Stimulated activated CD8-positive, alpha-beta memory T cell treated with anti-CD3 and anti-CD28 coated beads, Interleukin-15, amount 100 ng/mL, for 1 hour (primary cell): ENCODE results near the gene HERC2.

ENCODE experiments used
- DNase-seq: peaks from one replicate; pipeline ENCODE4 v3.0.0-alpha.2; 2020; ENCODE audit warnings: low read depth

The HERC2 gene

GRCh38 chr15:28111543-28111942 lies 210.4 kb downstream of the HERC2 start:
- DNase-seq, result no peak

GRCh38 chr15:28110481-28110881 lies 211.5 kb downstream of the HERC2 start:
- DNase-seq, result no peak

- no peak for DNase-seq
Observed at GRCh38 chr15:28109626-28110455, 212.1 kb downstream of the HERC2 start.

DNA sequence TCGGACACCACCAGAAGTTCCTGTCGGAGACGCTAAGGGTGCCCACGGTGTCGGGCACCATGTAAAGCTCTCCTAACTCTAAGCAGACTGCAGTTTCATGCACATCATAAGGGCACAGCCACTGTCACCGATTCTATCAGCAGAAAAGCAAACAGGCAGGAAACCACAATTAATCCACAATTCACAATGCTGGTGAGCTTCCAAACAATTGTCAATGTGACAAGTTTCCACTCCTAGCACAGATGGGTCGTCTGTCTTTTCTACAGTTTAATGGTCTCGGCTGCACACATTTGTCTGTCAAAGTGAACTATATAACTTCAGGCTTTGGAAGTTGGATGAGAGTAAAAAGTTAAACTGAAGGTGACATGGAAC lies 214.1 kb downstream of the HERC2 start:
- DNase-seq, result no peak

DNA sequence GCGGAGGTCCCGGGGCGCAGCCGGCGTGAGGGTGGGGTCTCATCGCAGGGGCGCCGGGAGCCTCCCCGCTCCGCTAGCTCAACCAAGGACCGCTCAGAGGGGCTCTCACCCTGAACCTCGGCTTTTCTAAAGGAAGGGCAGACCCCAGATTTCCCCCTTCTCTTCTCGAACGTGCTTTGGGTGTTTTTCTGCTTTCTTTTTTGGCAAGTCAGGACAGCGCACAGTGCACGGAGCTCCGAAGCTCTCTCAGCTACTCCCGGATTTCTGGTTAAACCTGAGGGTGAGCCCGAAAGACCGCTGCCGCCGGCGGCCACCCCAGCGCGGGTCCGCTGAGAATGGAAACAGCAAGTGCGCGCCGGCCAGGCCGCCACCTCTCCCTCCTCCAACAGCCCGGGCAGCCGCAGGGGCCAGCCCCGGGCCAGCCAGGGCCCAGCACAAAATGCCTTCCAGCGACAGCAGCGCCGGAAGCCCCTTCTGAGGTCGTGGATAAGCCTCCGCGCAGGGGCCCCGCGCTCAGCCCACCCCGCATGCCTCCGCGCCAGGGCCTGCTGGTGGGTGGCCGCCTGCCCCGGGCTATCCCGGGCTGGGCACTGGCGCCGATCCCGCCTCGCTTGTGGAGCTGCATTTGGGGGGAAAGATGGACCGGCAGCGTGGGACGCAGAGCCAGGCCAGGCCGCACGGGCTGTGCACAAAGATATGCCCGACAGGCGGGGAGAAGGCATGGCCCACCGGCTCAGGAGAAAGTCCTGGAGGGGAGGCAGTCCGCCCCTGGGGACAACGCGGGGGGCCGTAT lies 214.7 kb downstream of the HERC2 start:
- no peak for DNase-seq

GRCh38 chr15:28106294-28107110 lies 215.5 kb downstream of the HERC2 start:
- DNase-seq, result no peak

DNA sequence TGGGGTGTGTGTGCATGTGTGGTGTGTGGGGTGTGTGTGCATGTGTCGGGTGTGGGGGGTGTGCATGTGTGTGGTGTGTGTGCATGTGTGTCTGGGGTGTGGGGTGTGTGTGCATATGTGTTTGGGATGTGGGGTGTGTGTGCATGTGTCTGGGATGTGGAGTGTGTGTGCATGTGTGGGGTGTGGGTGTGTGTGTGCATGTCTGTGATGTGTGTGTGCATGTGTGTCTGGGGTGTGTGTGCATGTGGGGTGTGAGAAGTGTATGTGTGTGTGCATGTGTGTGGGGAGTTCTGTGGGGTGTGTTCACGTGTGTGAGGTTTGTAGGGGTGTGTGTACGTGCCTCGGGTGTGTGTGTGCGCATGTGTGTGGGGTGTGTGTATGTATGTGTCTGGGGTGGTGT lies 216.2 kb downstream of the HERC2 start:
- no peak for DNase-seq

- no peak for DNase-seq
Observed at GRCh38 chr15:28105224-28105791, 216.7 kb downstream of the HERC2 start.

DNA sequence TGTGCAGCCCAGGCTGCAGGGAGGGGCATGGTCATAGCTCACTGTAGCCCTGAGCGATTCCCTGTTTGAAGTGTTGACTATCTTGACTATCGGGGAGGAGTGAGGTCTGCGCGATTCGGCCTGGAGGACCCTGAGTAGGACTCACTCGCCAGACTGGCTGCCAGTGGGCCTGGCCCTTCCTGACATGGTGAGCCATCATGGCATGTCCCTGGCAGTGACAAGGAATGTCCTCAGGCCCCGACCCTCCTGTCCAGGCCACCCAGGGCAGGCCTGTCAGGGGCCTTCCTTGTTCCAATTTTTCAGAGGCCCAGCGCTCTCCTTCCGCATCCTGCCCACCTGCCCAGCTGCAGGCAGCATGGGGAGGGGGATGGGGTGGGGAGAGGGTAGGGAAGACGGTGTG lies 217.7 kb downstream of the HERC2 start:
- DNase-seq, result no peak

- DNase-seq, result no peak
Observed at GRCh38 chr15:28103831-28104230, 218.1 kb downstream of the HERC2 start.

- no peak for DNase-seq
Observed at GRCh38 chr15:28101983-28102441, 220.0 kb downstream of the HERC2 start.

DNA sequence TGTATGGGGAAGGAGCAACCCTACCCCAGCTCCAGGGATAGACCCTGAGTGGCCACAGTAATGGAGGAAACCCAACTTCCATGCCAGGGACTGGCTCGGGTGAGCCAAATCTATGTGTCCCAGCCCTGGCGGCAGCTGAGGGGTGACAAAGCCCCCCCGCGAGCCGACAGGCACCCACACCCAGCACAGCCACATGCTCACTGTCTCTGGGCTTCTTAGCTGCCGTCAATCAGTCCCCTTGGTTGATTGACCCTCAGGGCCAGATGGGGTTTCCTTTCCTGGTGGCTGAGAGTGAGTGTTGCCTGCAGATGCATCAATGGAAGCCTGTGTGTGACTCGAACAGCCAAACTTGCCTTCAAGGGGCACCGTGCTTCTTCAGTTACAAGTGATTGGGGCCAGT lies 220.8 kb downstream of the HERC2 start:
- no peak for DNase-seq

DNA sequence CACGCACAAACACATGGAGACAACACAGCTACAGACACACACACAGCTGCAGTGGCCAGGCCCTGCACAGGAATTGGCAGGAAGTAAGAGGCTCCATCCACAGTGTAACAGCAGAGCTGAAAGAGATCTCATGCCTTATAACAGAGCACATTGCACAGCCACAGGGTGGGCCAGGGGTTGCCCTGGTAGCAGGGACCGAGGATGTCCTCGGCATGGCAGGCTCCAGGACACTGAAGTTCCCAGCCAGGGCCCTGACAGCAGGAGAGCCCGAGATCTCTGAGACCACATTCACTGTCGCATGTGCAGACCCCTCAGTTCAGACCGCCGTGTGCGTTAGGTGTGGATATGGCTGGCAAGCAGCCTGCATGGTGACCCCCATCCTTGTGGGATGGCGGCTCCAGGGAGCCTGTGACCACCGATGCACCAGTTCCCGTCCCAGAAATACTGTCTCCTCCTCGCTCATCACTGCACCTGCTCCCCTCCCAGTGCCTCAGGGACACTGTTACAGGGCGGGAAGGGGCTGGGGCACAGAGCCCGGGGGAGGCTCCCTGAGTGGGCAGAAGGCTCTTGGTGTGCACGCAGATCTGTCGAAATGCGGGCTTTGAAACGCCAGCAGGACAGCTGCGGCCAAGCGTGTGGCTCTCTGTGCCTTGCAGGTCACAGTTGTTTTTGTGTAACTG lies 221.3 kb downstream of the HERC2 start:
- DNase-seq, result no peak

DNA sequence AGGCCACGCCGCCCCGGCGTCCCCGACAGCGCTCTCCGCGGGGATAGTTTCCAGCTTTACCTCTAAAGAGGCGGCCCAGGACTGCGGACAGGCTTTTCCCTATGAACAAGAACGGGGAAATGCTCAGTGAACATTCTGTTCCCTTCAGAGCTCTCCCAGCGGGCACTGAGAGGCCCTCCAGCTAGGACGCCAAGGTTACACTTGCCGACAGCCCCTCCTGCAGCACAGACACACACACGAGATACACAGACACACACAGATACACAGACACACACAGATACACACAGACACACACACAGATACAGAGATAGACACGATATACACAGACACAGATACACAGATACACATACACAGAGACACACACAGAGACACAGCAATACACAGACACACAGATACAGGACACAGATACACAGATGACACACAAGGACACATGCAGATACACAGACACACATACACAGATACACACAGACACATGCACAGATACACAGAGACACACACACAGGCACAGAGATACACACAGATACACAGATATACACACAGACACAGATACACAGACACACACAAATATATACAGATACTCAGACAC lies 222.3 kb downstream of the HERC2 start:
- no peak for DNase-seq

GRCh38 chr15:28098766-28099554 lies 223.0 kb downstream of the HERC2 start, which contains the start of gene OCA2:
TSS of gene OCA2 (minus strand) at chr15:28099315. CDS start at chr15:28081874, 17,441 bp downstream.
- DNase-seq, result peak; percentile 51

GRCh38 chr15:28098360-28098765 lies 223.6 kb downstream of the HERC2 start:
- no peak for DNase-seq

DNA sequence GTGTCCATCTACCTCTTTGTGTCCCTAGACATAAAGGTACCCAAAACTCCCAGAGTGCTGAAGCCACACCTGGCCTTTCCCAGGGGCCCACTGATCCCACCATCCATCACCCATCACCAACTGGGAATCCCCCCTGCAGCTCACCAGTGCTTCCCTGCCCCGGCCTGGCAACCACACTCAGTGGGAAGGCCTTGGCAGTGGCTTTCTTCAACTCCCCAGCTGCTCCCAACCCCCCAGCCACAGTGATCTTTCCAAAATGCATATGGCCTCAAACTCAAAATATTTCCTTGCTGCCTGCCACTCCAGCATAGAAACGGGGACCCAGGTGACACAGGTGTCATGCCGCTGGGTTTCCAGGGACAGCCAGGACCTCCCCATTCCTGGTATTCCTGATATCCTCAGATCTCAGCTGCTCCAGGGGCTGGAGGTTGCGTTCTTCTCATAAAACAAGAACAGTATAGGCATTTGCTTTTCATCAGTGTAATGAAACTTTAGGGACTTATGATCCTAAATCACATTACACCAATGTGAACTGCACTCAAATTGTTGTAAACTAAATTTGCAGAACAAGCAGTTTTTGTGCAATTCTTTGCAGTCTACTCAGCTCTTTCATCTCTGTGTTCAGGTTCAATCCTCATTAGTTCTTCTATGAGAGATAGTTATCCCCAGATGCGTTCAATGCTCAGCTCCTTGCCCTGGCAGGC lies 224.2 kb downstream of the HERC2 start:
- DNase-seq, result no peak

DNA sequence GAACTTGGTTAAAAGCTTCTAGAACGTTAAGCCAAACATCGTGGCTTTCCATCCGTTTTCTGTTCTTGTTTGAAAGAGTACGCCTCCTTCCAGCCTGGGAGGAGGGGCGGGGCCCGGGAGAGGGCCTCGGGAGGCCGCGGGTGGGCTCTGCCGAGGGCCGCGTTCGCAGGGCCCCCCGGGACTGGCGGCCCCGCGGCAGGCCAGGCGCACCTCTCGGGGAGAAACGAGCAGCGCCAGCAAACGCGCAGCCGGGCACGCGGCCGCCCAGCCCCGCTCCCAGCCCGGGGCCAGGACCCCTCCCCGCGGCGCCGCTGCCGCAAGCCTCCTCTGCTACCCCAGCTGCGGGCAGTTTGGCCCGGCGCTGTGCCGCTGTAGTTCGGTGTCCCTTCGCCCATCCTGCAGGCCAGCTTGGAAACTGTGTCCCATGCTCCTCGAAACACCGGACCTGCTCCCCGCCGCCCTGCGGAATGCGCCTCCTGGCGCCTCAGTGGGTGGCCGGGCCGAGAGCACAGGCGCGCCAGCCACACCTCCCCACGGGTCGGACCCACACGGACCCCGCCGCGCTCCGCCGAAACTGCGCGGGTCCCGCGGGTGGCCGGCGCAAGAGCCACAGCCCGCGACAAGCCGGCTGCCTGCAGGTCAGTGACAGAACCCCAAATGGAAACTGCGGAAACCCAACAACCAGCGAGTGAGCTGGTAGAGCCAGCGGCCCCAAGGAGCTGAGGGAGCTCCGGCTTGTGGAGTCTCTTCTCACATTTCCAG lies 225.1 kb downstream of the HERC2 start:
- DNase-seq, result no peak

GRCh38 chr15:28096411-28096669 lies 225.6 kb downstream of the HERC2 start:
- DNase-seq, result no peak
